GM12875 (cell line): Measurements from ENCODE around the gene MAPK14.

Source experiments
- H3K4me3 ChIP-seq: one replicate; pipeline ENCODE4 v1.5.1; 2011; ENCODE audit warnings: low read depth, low read length, control low read depth
- CTCF ChIP-seq: IDR thresholded peaks from 2 replicates; pipeline ENCODE4 v1.5.1; 2011; ENCODE audit warnings: low read depth, mild to moderate bottlenecking, control low read depth, inconsistent platforms, low read length, moderate library complexity, borderline replicate concordance; ENCODE audit not compliant: insufficient read depth

MAPK14 gene

GRCh38 chr6:36117658-36118549, 90.3 kb downstream of the MAPK14 start:
- no peak overlapping the region for H3K4me3 ChIP-seq
- no peak for TF ChIP-seq CTCF

- H3K4me3 ChIP-seq, result no peak overlapping the region
- no peak for TF ChIP-seq CTCF
Measured at GRCh38 chr6:36118550-36119107, 91.0 kb downstream of the MAPK14 start.

- no peak for TF ChIP-seq CTCF
- no peak overlapping the region for H3K4me3 ChIP-seq
Measured at GRCh38 chr6:36119209-36119608, 91.6 kb downstream of the MAPK14 start.

GRCh38 chr6:36120018-36120417, 92.4 kb downstream of the MAPK14 start:
- H3K4me3 ChIP-seq, result no peak overlapping the region
- TF ChIP-seq CTCF, result no peak

GRCh38 chr6:36120539-36120938, 92.9 kb downstream of the MAPK14 start:
- no peak overlapping the region for H3K4me3 ChIP-seq

GRCh38 chr6:36120979-36121786, 93.6 kb downstream of the MAPK14 start:
- no peak overlapping the region for H3K4me3 ChIP-seq

More at GRCh38 chr6:36120539-36120938, 92.9 kb downstream of the MAPK14 start:
- TF ChIP-seq CTCF, result no peak

More at GRCh38 chr6:36120979-36121786, 93.6 kb downstream of the MAPK14 start:
- TF ChIP-seq CTCF, result no peak
